Liver (tissue), 9 donors: ENCODE data around the gene KRIT1. TPM values are rescaled to one million over a fixed set of nuclear protein-coding genes. Genes with fewer than 3 reads are reported as not detected.

Source experiments
- DNase-seq: peaks from one replicate; pipeline ENCODE4 v3.0.0-alpha.2; 2017; ENCODE audit warnings: low spot score
- H3K27ac ChIP-seq, 2 donors: one replicate each; pipeline ENCODE4 v1.7.0; 2013; ENCODE audit warnings: inconsistent platforms in 2 of 2, low read length in 2 of 2, control low read depth in 1 of 2, low read depth in 1 of 2, mild to moderate bottlenecking in 1 of 2
- H3K27me3 ChIP-seq, 4 donors: one replicate each; pipeline versions ENCODE4 v1.6.1 to v1.7.0; 2013; ENCODE audit warnings: low read length in 3 of 4, inconsistent platforms in 1 of 4, mild to moderate bottlenecking in 1 of 4, moderate library complexity in 1 of 4; ENCODE audit not compliant: control insufficient read depth in 4 of 4, insufficient read depth in 4 of 4
- H3K36me3 ChIP-seq, 4 donors: one replicate each; pipeline versions ENCODE4 v1.6.1 to v1.7.0; 2013; ENCODE audit warnings: low read length in 3 of 4, mild to moderate bottlenecking in 3 of 4, low read depth in 1 of 4, moderate library complexity in 1 of 4; ENCODE audit not compliant: control insufficient read depth in 4 of 4, insufficient read depth in 3 of 4
- H3K4me1 ChIP-seq, 4 donors: one replicate each; pipeline versions ENCODE4 v1.6.1 to v1.7.0; 2013; ENCODE audit warnings: low read length in 3 of 4, mild to moderate bottlenecking in 3 of 4, moderate library complexity in 1 of 4; ENCODE audit not compliant: control insufficient read depth in 4 of 4, insufficient read depth in 4 of 4
- H3K4me3 ChIP-seq, 3 donors: one replicate each; pipeline versions ENCODE4 v1.6.1 to v1.7.0; 2013; ENCODE audit warnings: low read length in 3 of 3, control low read depth in 1 of 3, low read depth in 1 of 3, mild to moderate bottlenecking in 1 of 3
- H3K9ac ChIP-seq, 2 donors: one replicate each; pipeline ENCODE4 v1.7.0; 2013; ENCODE audit warnings: low read length in 2 of 2, mild to moderate bottlenecking in 2 of 2, moderate library complexity in 2 of 2, control low read depth in 1 of 2, low read depth in 1 of 2
- H3K9me3 ChIP-seq, 4 donors: one replicate each; pipeline versions ENCODE4 v1.6.1 to v1.7.0; 2013; ENCODE audit warnings: low read length in 3 of 4; ENCODE audit not compliant: control insufficient read depth in 4 of 4
- EGR1 ChIP-seq, 2 donors: IDR thresholded peaks; 2 replicates each; pipeline ENCODE4 v1.6.1; 2016 to 2018; ENCODE audit warnings: antibody characterized with exemption in 2 of 2, low read depth in 2 of 2
- FOXA1 ChIP-seq: IDR thresholded peaks from 2 replicates; pipeline ENCODE4 v1.6.1; 2016; ENCODE audit warnings: antibody characterized with exemption
- FOXA2 ChIP-seq: IDR thresholded peaks from 2 replicates; pipeline ENCODE4 v1.6.1; 2016; ENCODE audit warnings: antibody characterized with exemption
- GABPA ChIP-seq, 2 donors: IDR thresholded peaks in 1 of 2; conservative IDR thresholded peaks in 1 of 2; 2 replicates each; pipeline ENCODE4 v1.6.1; 2016; ENCODE audit warnings: antibody characterized with exemption in 2 of 2, mild to moderate bottlenecking in 1 of 2, moderate library complexity in 1 of 2
- HNF4A ChIP-seq, 2 donors: conservative IDR thresholded peaks; 2 replicates each; pipeline ENCODE4 v1.6.1; 2016; ENCODE audit warnings: antibody characterized with exemption in 2 of 2, mild to moderate bottlenecking in 2 of 2
- HNF4G ChIP-seq: IDR thresholded peaks from 2 replicates; pipeline ENCODE4 v1.6.1; 2016; ENCODE audit warnings: antibody characterized with exemption
- JUND ChIP-seq, 2 donors: IDR thresholded peaks; 2 replicates each; pipeline ENCODE4 v1.6.1; 2016; ENCODE audit warnings: antibody characterized with exemption in 2 of 2
- NR2F2 ChIP-seq: IDR thresholded peaks from 2 replicates; pipeline ENCODE4 v1.6.1; 2016; ENCODE audit warnings: antibody characterized with exemption
- RAD21 ChIP-seq, 2 donors: IDR thresholded peaks; 2 replicates each; pipeline ENCODE4 v1.6.1; 2016; ENCODE audit warnings: antibody characterized with exemption in 2 of 2, mild to moderate bottlenecking in 2 of 2
- REST ChIP-seq: IDR thresholded peaks from 2 replicates; pipeline ENCODE4 v1.6.1; 2016; ENCODE audit warnings: antibody characterized with exemption, mild to moderate bottlenecking
- RXRA ChIP-seq, 2 donors: IDR thresholded peaks; 2 replicates each; pipeline ENCODE4 v1.6.1; 2017 to 2018; ENCODE audit warnings: antibody characterized with exemption in 2 of 2, mild to moderate bottlenecking in 1 of 2
- SP1 ChIP-seq: IDR thresholded peaks from 2 replicates; pipeline ENCODE4 v1.6.1; 2018; ENCODE audit warnings: antibody characterized with exemption, mild to moderate bottlenecking
- TAF1 ChIP-seq: conservative IDR thresholded peaks from 2 replicates; pipeline ENCODE4 v1.6.1; 2016; ENCODE audit warnings: antibody characterized with exemption, mild to moderate bottlenecking
- YY1 ChIP-seq: IDR thresholded peaks from 2 replicates; pipeline ENCODE4 v1.6.1; 2016; ENCODE audit warnings: antibody characterized with exemption, mild to moderate bottlenecking
- ZBTB33 ChIP-seq: IDR thresholded peaks from 2 replicates; pipeline ENCODE4 v1.6.1; 2016; ENCODE audit warnings: antibody characterized with exemption
- WGBS: extraction: QIAGEN DNeasy Blood & Tissue Kit; methylation state at CpG from one replicate; pipeline ENCODE4 v1.1.7; 2013; 5-methylcytosine and 5-hydroxymethylcytosine counted together
- polyA plus RNA-seq, 2 donors: library from polyadenylated mRNA; stranded (reverse) in 1 of 2; unstranded in 1 of 2; fragments of 200-250 nt in 1 of 2; fragments of >200 nt in 1 of 2; fragmentation: Nextera tagmentation in 1 of 2; extraction: Ambion mirVana in 1 of 2; gene quantifications; one replicate each; pipeline versions ENCODE4 v1.2.1 to v1.2.3, GENCODE V29; 2013 to 2015
- total RNA-seq, 2 donors: library from RNA; depleted of rRNA; stranded (reverse); fragments of >200 nt; gene quantifications; one replicate each; pipeline ENCODE4 v1.2.3, GENCODE V29; 2014
- TF ChIP-seq, protein P1 (sequence below): IDR thresholded peaks from 2 replicates; pipeline ENCODE4 v1.6.1; 2016; ENCODE audit warnings: antibody characterized with exemption
- TF ChIP-seq, protein P2 (sequence below): IDR thresholded peaks from 2 replicates; pipeline ENCODE4 v1.6.1; 2016; ENCODE audit warnings: antibody characterized with exemption
- TF ChIP-seq, protein P3 (sequence below): fragments of 150-350 bp; IDR thresholded peaks from 2 replicates; pipeline ENCODE4 v1.5.1; 2017; ENCODE audit warnings: improper control_type of control experiment, low read depth, low read length; ENCODE audit not compliant: missing input control
- donor health status: healthy.
- donor health status: healthy.
- donor health status: healthy.
- donor health status: healthy.
- donor health status: healthy.

Gene KRIT1
- total and polyA plus RNA-seq, 4 donors = 8.0 to 48.4 (median 23.9) TPM

GRCh38 chr7:92268921-92269320 lies 23.2 kb upstream of the KRIT1 start:
- Histone ChIP-seq H3K27ac (no peak overlapping the region), H3K4me1 (no peaks in the 10 kb centered on the region), H3K36me3 (no peaks in the 10 kb centered on the region), H3K4me3 (no peak overlapping the region), H3K27me3 (no peaks in the 10 kb centered on the region), H3K9me3 (no peaks in the 10 kb centered on the region), H3K9ac (no peak overlapping the region)
- WGBS = 97% methylated on average over 1 of the region's 1 CpG
- TF ChIP-seq GABPA (IDR thresholded peaks at IDR 0.05 in 1 of 2, conservative IDR thresholded peaks at IDR 0.05 in 1 of 2) (no peak), JUND (IDR thresholded peaks at IDR 0.05) (no peak), FOXA1 (no peak), YY1 (no peak), FOXA2 (no peak), TAF1 (no peak), EGR1 (IDR thresholded peaks at IDR 0.05; ENCODE audit: low read depth in 2 of 2) (no peak), RXRA (IDR thresholded peaks at IDR 0.05) (no peak), ZBTB33 (no peak), REST (no peak), HNF4A (conservative IDR thresholded peaks at IDR 0.05) (no peak), SP1 (no peak), HNF4G (no peak), RAD21 (IDR thresholded peaks at IDR 0.05) (no peak), NR2F2 (no peak)
- TF ChIP-seq, protein P1, sequence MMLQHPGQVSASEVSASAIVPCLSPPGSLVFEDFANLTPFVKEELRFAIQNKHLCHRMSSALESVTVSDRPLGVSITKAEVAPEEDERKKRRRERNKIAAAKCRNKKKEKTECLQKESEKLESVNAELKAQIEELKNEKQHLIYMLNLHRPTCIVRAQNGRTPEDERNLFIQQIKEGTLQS = no peak
- TF ChIP-seq, protein P2, sequence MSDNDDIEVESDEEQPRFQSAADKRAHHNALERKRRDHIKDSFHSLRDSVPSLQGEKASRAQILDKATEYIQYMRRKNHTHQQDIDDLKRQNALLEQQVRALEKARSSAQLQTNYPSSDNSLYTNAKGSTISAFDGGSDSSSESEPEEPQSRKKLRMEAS = no peak
- TF ChIP-seq, protein P3, sequence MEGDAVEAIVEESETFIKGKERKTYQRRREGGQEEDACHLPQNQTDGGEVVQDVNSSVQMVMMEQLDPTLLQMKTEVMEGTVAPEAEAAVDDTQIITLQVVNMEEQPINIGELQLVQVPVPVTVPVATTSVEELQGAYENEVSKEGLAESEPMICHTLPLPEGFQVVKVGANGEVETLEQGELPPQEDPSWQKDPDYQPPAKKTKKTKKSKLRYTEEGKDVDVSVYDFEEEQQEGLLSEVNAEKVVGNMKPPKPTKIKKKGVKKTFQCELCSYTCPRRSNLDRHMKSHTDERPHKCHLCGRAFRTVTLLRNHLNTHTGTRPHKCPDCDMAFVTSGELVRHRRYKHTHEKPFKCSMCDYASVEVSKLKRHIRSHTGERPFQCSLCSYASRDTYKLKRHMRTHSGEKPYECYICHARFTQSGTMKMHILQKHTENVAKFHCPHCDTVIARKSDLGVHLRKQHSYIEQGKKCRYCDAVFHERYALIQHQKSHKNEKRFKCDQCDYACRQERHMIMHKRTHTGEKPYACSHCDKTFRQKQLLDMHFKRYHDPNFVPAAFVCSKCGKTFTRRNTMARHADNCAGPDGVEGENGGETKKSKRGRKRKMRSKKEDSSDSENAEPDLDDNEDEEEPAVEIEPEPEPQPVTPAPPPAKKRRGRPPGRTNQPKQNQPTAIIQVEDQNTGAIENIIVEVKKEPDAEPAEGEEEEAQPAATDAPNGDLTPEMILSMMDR = no peak
- DNase-seq = no peak
